ENCODE results near the gene CMSS1.

Gene CMSS1

DNA sequence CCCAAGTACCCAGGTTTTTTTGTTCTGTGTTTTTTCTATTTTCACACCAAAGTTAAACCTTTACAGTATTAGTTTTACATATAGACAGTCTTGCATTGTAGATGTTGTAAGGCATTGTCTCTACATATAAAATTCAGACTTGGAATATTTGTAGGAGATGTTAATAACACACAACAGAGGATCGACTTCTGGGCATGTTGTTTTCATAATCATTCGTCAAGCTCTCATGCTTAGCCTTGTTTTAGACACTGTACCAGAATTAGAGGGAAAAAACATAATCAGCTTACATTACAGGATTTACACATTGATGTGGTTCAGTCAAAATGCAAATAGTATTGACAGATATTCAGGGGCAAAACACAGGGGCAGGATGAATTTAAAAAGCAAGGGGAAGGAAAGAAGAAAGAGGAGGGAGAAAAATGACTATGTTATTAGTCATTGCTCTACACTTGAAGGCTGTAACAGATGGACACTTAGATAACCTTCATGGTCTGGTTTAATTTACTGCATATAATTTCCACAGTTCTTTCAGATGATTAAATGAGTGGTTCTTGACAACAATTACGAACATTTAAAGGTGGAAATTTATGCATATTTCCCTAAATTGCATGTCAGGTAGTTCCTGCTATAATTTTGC is 7.5 kb downstream of the CMSS1 start (continued):
- TF ChIP-seq REST (tag by site-specific recombination; IDR thresholded peaks at IDR 0.05) (no peak), ZNF146 (tag by site-specific recombination; IDR thresholded peaks at IDR 0.05) (no peak), ZNF843 (tag by site-specific recombination; IDR thresholded peaks at IDR 0.05) (no peak), ZNF223 (tag by site-specific recombination; IDR thresholded peaks at IDR 0.05) (no peak), ZNF280D (tag by site-specific recombination; IDR thresholded peaks at IDR 0.05) (no peak), GLIS2 (tag by site-specific recombination; IDR thresholded peaks at IDR 0.05) (no peak), ZBTB48 (tag by site-specific recombination; IDR thresholded peaks at IDR 0.05) (no peak), ZNF837 (tag by site-specific recombination; IDR thresholded peaks at IDR 0.05) (no peak), ZNF37A (tag by site-specific recombination; IDR thresholded peaks at IDR 0.05) (no peak), KLF1 (tag by site-specific recombination; IDR thresholded peaks at IDR 0.05) (no peak), ZNF629 (tag by site-specific recombination; IDR thresholded peaks at IDR 0.05) (peak; percentile 32; the same call in 1 of the 2 replicates), ZNF324 (tag by site-specific recombination; IDR thresholded peaks at IDR 0.05) (no peak), ZNF416 (tag by site-specific recombination; IDR thresholded peaks at IDR 0.05) (no peak), GFI1B (tag by site-specific recombination; IDR thresholded peaks at IDR 0.05) (no peak), ZNF335 (tag by site-specific recombination; conservative IDR thresholded peaks at IDR 0.05) (no peak), ZNF23 (tag by site-specific recombination; IDR thresholded peaks at IDR 0.05; ENCODE audit: borderline replicate concordance) (no peak), IKZF3 (tag by site-specific recombination; IDR thresholded peaks at IDR 0.05) (no peak), GLI2 (tag by site-specific recombination; IDR thresholded peaks at IDR 0.05; ENCODE audit: borderline replicate concordance, low read depth) (no peak), ZNF623 (tag by site-specific recombination; IDR thresholded peaks at IDR 0.05) (no peak), ZNF664 (tag by site-specific recombination; IDR thresholded peaks at IDR 0.05) (0 out of 2 replicates have a peak, but pooled peaks have one; percentile 26), ZNF596 (tag by site-specific recombination; IDR thresholded peaks at IDR 0.05) (no peak), ZNF211 (tag by site-specific recombination; IDR thresholded peaks at IDR 0.05; ENCODE audit: low read depth) (no peak), ZNF10 (tag by site-specific recombination; IDR thresholded peaks at IDR 0.05) (no peak)
- TF ChIP-seq, protein P1, sequence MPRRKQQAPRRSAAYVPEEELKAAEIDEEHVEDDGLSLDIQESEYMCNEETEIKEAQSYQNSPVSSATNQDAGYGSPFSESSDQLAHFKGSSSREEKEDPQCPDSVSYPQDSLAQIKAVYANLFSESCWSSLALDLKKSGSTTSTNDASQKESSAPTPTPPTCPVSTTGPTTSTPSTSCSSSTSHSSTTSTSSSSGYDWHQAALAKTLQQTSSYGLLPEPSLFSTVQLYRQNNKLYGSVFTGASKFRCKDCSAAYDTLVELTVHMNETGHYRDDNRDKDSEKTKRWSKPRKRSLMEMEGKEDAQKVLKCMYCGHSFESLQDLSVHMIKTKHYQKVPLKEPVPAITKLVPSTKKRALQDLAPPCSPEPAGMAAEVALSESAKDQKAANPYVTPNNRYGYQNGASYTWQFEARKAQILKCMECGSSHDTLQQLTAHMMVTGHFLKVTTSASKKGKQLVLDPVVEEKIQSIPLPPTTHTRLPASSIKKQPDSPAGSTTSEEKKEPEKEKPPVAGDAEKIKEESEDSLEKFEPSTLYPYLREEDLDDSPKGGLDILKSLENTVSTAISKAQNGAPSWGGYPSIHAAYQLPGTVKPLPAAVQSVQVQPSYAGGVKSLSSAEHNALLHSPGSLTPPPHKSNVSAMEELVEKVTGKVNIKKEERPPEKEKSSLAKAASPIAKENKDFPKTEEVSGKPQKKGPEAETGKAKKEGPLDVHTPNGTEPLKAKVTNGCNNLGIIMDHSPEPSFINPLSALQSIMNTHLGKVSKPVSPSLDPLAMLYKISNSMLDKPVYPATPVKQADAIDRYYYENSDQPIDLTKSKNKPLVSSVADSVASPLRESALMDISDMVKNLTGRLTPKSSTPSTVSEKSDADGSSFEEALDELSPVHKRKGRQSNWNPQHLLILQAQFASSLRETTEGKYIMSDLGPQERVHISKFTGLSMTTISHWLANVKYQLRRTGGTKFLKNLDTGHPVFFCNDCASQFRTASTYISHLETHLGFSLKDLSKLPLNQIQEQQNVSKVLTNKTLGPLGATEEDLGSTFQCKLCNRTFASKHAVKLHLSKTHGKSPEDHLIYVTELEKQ (tag by site-specific recombination; IDR thresholded peaks at IDR 0.05; ENCODE audit: borderline replicate concordance) = no peak
- TF ChIP-seq, protein P2, sequence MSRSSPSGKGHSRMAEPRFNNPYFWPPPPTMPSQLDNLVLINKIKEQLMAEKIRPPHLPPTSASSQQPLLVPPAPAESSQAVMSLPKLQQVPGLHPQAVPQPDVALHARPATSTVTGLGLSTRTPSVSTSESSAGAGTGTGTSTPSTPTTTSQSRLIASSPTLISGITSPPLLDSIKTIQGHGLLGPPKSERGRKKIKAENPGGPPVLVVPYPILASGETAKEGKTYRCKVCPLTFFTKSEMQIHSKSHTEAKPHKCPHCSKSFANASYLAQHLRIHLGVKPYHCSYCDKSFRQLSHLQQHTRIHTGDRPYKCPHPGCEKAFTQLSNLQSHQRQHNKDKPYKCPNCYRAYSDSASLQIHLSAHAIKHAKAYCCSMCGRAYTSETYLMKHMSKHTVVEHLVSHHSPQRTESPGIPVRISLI (tag by site-specific recombination; IDR thresholded peaks at IDR 0.05) = no peak
- TF ChIP-seq, protein P3, sequence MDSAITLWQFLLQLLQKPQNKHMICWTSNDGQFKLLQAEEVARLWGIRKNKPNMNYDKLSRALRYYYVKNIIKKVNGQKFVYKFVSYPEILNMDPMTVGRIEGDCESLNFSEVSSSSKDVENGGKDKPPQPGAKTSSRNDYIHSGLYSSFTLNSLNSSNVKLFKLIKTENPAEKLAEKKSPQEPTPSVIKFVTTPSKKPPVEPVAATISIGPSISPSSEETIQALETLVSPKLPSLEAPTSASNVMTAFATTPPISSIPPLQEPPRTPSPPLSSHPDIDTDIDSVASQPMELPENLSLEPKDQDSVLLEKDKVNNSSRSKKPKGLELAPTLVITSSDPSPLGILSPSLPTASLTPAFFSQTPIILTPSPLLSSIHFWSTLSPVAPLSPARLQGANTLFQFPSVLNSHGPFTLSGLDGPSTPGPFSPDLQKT (IDR thresholded peaks at IDR 0.05; ENCODE audit: borderline replicate concordance, low read depth, low read length) = no peak
